ENCODE measurements around the gene C3orf22. TPM values are rescaled to one million over a fixed set of nuclear protein-coding genes. Genes with fewer than 3 reads are reported as not detected.
"Not testable (repeated sequence)": the region's sequence is repeated elsewhere in the genome, so short reads cannot be mapped to it uniquely, and the experiment has no call there.

Gene C3orf22
- total and polyA plus RNA-seq, 2 experiments from 2014 or later = not detected

- no peaks in the 10 kb centered on the region for H4K20me1 ChIP-seq (ENCODE audit: insufficient read depth)
- no peaks in the 10 kb centered on the region for H3K9me2 ChIP-seq (ENCODE audit: insufficient read depth)
- no peaks in the 10 kb centered on the region for H3K9me3 ChIP-seq (ENCODE audit: low read depth)
- in situ Hi-C loops (cut with MboI) = no loop called here
- peaks cover 26% of the 10 kb centered on the region for H3K27me3 ChIP-seq (replicated peaks; ENCODE audit: insufficient read depth)
- H3F3A ChIP-seq (ENCODE audit: insufficient read depth) = peaks cover 22% of the 10 kb centered on the region
- H3K79me2 ChIP-seq (ENCODE audit: insufficient read depth) = no peaks in the 10 kb centered on the region
- H3K4me2 ChIP-seq (ENCODE audit: unreplicated experiment) = no peak overlapping the region
- H2AFZ ChIP-seq = no peak overlapping the region
- no peak for TF ChIP-seq EZH2phosphoT487 (IDR thresholded peaks at IDR 0.05; ENCODE audit: insufficient read depth, low read depth)
- TF ChIP-seq EZH2 (IDR thresholded peaks at IDR 0.05; ENCODE audit: insufficient read depth, poor library complexity, severe bottlenecking) = no peak
- WGBS, 2 experiments (ENCODE audit: low coverage in 1 of 2, low lambda C conversion rate in 2 of 2, missing lambda C conversion rate in 2 of 2) = 61 to 64% methylated on average over 10 of the region's 10 CpGs
- DNase-seq = peak; percentile 31
- no peaks in the 10 kb centered on the region for H3K36me3 ChIP-seq (ENCODE audit: low read depth)
- no peak overlapping the region for H3K27ac ChIP-seq
- H3K9ac ChIP-seq = no peak overlapping the region
- H3K4me3 ChIP-seq = no peak overlapping the region
- peaks cover 12% of the 10 kb centered on the region for H3K4me1 ChIP-seq (ENCODE audit: insufficient read depth)
These were observed 20.9 kb downstream of the C3orf22 start for GRCh38 chr3:126537730-126538281.

GRCh38 chr3:126537116-126537729, 21.5 kb downstream of the C3orf22 start:
- Histone ChIP-seq H3K36me3 (ENCODE audit: low read depth) (no peaks in the 10 kb centered on the region), H3K4me1 (ENCODE audit: insufficient read depth) (peaks cover 12% of the 10 kb centered on the region), H3K27ac (no peak overlapping the region), H3K9me2 (ENCODE audit: insufficient read depth) (no peaks in the 10 kb centered on the region), H2AFZ (no peak overlapping the region), H3K9ac (no peak overlapping the region), H3K79me2 (ENCODE audit: insufficient read depth) (no peaks in the 10 kb centered on the region), H3F3A (ENCODE audit: insufficient read depth) (peaks cover 22% of the 10 kb centered on the region), H3K27me3 (replicated peaks; ENCODE audit: insufficient read depth) (peaks cover 31% of the 10 kb centered on the region), H3K4me3 (no peak overlapping the region), H4K20me1 (ENCODE audit: insufficient read depth) (no peaks in the 10 kb centered on the region), H3K9me3 (ENCODE audit: low read depth) (no peaks in the 10 kb centered on the region), H3K4me2 (ENCODE audit: unreplicated experiment) (no peak overlapping the region)
- TF ChIP-seq EZH2phosphoT487 (IDR thresholded peaks at IDR 0.05; ENCODE audit: insufficient read depth, low read depth) (no peak), EZH2 (IDR thresholded peaks at IDR 0.05; ENCODE audit: insufficient read depth, poor library complexity, severe bottlenecking) (no peak)
- in situ Hi-C loops (cut with MboI) = no loop called here
- 65 to 78% methylated on average over 8 to 9 of the region's 9 CpGs for WGBS, 2 experiments (ENCODE audit: low coverage in 1 of 2, low lambda C conversion rate in 2 of 2, missing lambda C conversion rate in 2 of 2)
- DNase-seq = no peak

- Histone ChIP-seq H3K36me3 (ENCODE audit: low read depth) (no peaks in the 10 kb centered on the region), H4K20me1 (ENCODE audit: insufficient read depth) (no peaks in the 10 kb centered on the region), H2AFZ (no peak overlapping the region), H3K9ac (no peak overlapping the region), H3K4me1 (ENCODE audit: insufficient read depth) (peaks cover 12% of the 10 kb centered on the region), H3F3A (ENCODE audit: insufficient read depth) (peaks cover 19% of the 10 kb centered on the region), H3K9me3 (ENCODE audit: low read depth) (no peaks in the 10 kb centered on the region), H3K4me2 (ENCODE audit: unreplicated experiment) (no peak overlapping the region), H3K27ac (no peak overlapping the region), H3K27me3 (replicated peaks; ENCODE audit: insufficient read depth) (peaks cover 40% of the 10 kb centered on the region), H3K79me2 (ENCODE audit: insufficient read depth) (no peaks in the 10 kb centered on the region), H3K9me2 (ENCODE audit: insufficient read depth) (no peaks in the 10 kb centered on the region), H3K4me3 (no peak overlapping the region)
- no peak for TF ChIP-seq EZH2 (IDR thresholded peaks at IDR 0.05; ENCODE audit: insufficient read depth, poor library complexity, severe bottlenecking)
- no peak for TF ChIP-seq EZH2phosphoT487 (IDR thresholded peaks at IDR 0.05; ENCODE audit: insufficient read depth, low read depth)
- no peak for DNase-seq
- in situ Hi-C loops (cut with MboI) = no loop called here
- 52 to 70% methylated on average over 3 of the region's 3 CpGs for WGBS, 2 experiments (ENCODE audit: low coverage in 1 of 2, low lambda C conversion rate in 2 of 2, missing lambda C conversion rate in 2 of 2)
These were observed 22.6 kb downstream of the C3orf22 start for GRCh38 chr3:126536126-126536525.

GRCh38 chr3:126535636-126536035, 23.1 kb downstream of the C3orf22 start:
- H3K27me3 ChIP-seq (replicated peaks; ENCODE audit: insufficient read depth) = peaks cover 40% of the 10 kb centered on the region
- TF ChIP-seq EZH2phosphoT487 (IDR thresholded peaks at IDR 0.05; ENCODE audit: insufficient read depth, low read depth) (no peak), EZH2 (IDR thresholded peaks at IDR 0.05; ENCODE audit: insufficient read depth, poor library complexity, severe bottlenecking) (no peak)

GRCh38 chr3:126534716-126535115, 24.0 kb downstream of the C3orf22 start:
- H2AFZ ChIP-seq; H3K27ac ChIP-seq; H3K9me2 ChIP-seq (ENCODE audit: insufficient read depth); H3K9me3 ChIP-seq (ENCODE audit: low read depth); H3K79me2 ChIP-seq (ENCODE audit: insufficient read depth); H3F3A ChIP-seq (ENCODE audit: insufficient read depth); H3K4me2 ChIP-seq (ENCODE audit: unreplicated experiment); H3K9ac ChIP-seq; H3K4me3 ChIP-seq; H4K20me1 ChIP-seq (ENCODE audit: insufficient read depth); H3K4me1 ChIP-seq (ENCODE audit: insufficient read depth); DNase-seq; in situ Hi-C loops (cut with MboI); H3K36me3 ChIP-seq (ENCODE audit: low read depth): not testable (repeated sequence)
- 79 to 85% methylated on average over 2 to 6 of the region's 7 CpGs for WGBS, 2 experiments (ENCODE audit: low coverage in 1 of 2, low lambda C conversion rate in 2 of 2, missing lambda C conversion rate in 2 of 2)
- peaks cover 40% of the 10 kb centered on the region for H3K27me3 ChIP-seq (replicated peaks; ENCODE audit: insufficient read depth)

More at GRCh38 chr3:126535636-126536035, 23.1 kb downstream of the C3orf22 start:
- DNase-seq = no peak
- H2AFZ ChIP-seq = no peak overlapping the region
- H3K4me2 ChIP-seq (ENCODE audit: unreplicated experiment) = no peak overlapping the region
- peaks cover 7% of the 10 kb centered on the region for H3K4me1 ChIP-seq (ENCODE audit: insufficient read depth)
- no peaks in the 10 kb centered on the region for H3K36me3 ChIP-seq (ENCODE audit: low read depth)
- no peaks in the 10 kb centered on the region for H4K20me1 ChIP-seq (ENCODE audit: insufficient read depth)
- in situ Hi-C loops (cut with MboI) = no loop called here
- peaks cover 15% of the 10 kb centered on the region for H3F3A ChIP-seq (ENCODE audit: insufficient read depth)
- H3K27ac ChIP-seq = no peak overlapping the region
- H3K79me2 ChIP-seq (ENCODE audit: insufficient read depth) = no peaks in the 10 kb centered on the region
- H3K4me3 ChIP-seq = no peak overlapping the region
- no peak overlapping the region for H3K9ac ChIP-seq
- H3K9me3 ChIP-seq (ENCODE audit: low read depth) = no peaks in the 10 kb centered on the region
- H3K9me2 ChIP-seq (ENCODE audit: insufficient read depth) = no peaks in the 10 kb centered on the region
